GM12874 (cell line): ENCODE measurements around the gene NRL.

ENCODE experiments used
- CTCF ChIP-seq: IDR thresholded peaks from 2 replicates; pipeline ENCODE4 v1.5.1; 2011; ENCODE audit warnings: low read depth, mild to moderate bottlenecking, control low read depth, low read length, moderate library complexity; ENCODE audit not compliant: insufficient read depth

NRL gene

DNA sequence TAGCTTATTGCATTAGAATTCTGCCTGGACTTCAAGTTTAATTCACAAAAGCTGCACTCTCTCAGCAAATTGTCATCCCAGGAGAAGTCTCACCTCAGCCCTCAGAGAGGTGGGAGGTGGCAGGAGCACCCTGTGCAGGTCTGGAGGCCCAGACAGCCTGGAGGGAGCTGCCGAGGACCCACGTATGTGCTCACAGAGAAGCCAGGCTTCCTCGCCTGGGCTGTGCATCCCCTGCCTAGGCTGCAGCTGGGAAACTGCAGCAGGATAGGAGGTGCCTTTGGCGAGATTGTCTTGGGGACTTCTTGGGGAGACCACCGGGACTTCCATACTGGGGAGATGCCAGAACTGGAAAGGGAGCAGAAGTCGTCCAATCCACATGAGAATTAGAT, 34.6 kb downstream of the NRL start:
- no peak for TF ChIP-seq CTCF

DNA sequence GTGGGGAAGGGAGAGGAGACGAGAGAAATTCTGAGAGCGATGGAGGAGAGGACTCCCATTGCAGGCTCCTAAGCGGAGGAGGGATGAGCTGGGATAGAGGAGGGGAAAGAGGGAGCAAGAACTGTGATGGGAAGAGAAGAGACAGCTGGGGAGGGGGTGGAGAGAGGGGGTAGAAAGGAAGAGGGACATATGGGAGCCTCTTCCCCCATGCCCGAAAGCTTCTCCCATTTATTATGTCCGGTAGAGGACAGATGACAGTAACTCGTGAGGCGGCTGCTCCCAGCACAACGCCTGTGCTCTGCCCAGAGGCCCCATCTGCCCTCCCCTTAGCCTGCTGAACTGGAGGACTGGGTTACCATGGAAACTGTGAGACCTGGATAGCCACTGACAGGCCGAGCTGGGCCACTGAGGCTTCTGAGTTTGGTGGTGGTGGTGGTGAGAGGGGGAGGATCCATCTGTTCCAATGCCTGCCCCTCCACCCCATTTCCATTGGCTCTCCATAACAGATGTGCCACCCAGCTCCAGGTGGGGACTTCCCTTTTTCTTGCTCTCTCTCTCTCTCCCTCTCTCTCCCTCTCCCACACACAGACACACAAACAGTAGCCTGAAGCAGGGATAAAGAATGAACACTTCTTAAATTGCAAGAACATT, 35.1 kb downstream of the NRL start:
- TF ChIP-seq CTCF = no peak

GRCh38 chr14:24078146-24078545, 36.6 kb downstream of the NRL start:
- no peak for TF ChIP-seq CTCF

DNA sequence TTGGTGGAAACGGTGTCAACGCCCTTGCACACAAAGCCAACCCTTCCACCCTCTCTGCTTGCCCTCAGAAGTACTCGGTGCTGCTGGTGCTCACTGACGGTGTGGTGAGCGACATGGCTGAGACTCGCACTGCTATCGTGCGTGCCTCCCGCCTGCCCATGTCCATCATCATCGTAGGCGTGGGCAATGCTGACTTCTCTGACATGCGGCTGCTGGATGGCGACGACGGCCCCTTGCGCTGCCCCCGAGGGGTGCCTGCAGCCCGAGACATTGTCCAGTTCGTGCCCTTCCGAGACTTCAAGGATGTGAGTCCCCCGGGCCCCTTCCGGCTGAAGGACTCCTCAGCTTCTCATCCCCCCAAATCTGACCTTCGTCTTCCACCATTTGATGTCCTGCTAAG, 37.7 kb downstream of the NRL start:
- TF ChIP-seq CTCF = no peak

GRCh38 chr14:24076302-24076601, 38.5 kb downstream of the NRL start:
- TF ChIP-seq CTCF = no peak

- TF ChIP-seq CTCF = no peak
These were observed 39.1 kb downstream of the NRL start for GRCh38 chr14:24075485-24076301.

GRCh38 chr14:24074625-24075484, 39.9 kb downstream of the NRL start:
- no peak for TF ChIP-seq CTCF
